H7 (cell line): ENCODE data around the gene PSMB1. TPM values are rescaled to one million over a fixed set of nuclear protein-coding genes. Genes with fewer than 3 reads are reported as not detected.

Experiments
- DNase-seq: peaks from one replicate; pipeline ENCODE4 v3.0.0; 2012
- H3K27me3 ChIP-seq: 2 replicates; pipeline ENCODE4 v1.6.0; 2011; ENCODE audit warnings: mild to moderate bottlenecking, low read length; ENCODE audit not compliant: control insufficient read depth, insufficient read depth
- H3K36me3 ChIP-seq: replicated peaks from 2 replicates; pipeline ENCODE4 v1.5.1; 2011; ENCODE audit warnings: low read length; ENCODE audit not compliant: control insufficient read depth, insufficient read depth
- H3K4me3 ChIP-seq: 2 replicates; pipeline ENCODE4 v1.5.1; 2011; ENCODE audit warnings: low read depth, mild to moderate bottlenecking, control low read depth, low read length, moderate library complexity; ENCODE audit not compliant: insufficient read depth
- total RNA-seq: library from RNA; depleted of rRNA; stranded (reverse); fragments of >200 nt; shearing (Covaris generic); gene quantifications from 2 replicates; pipeline ENCODE4 v1.2.3, GENCODE V29; 2014; rRNA removed

PSMB1 gene
- 437 and 450 TPM in 2 replicates for total RNA-seq

- Histone ChIP-seq H3K36me3 (peaks cover 7% of the 10 kb centered on the region), H3K4me3 (peak within 1 kb of the TSS; percentile 85), H3K27me3 (no peaks in the 10 kb centered on the region)
- DNase-seq = peak; percentile 76
These were observed at the start of gene PSMB1 for GRCh38 chr6:170552765-170553533. Gene PSMB1, minus strand, starts transcription at chr6:170553307. Its CDS starts 65 bp downstream, at chr6:170553242.

- Histone ChIP-seq H3K4me3 (no peak overlapping the region), H3K36me3 (no peaks in the 10 kb centered on the region), H3K27me3 (no peaks in the 10 kb centered on the region)
- DNase-seq = no peak
These were observed 44.2 kb upstream of the PSMB1 start for GRCh38 chr6:170597278-170597677.

GRCh38 chr6:170596426-170596825 is 43.3 kb upstream of the PSMB1 start:
- DNase-seq = no peak
- Histone ChIP-seq H3K4me3 (no peak overlapping the region), H3K27me3 (no peaks in the 10 kb centered on the region), H3K36me3 (no peaks in the 10 kb centered on the region)

- H3K27me3 ChIP-seq = no peaks in the 10 kb centered on the region
- no peaks in the 10 kb centered on the region for H3K36me3 ChIP-seq
- DNase-seq = no peak
- H3K4me3 ChIP-seq = no peak overlapping the region
These were observed 37.6 kb upstream of the PSMB1 start for GRCh38 chr6:170590725-170591124.

- Histone ChIP-seq H3K36me3 (peaks cover 15% of the 10 kb centered on the region), H3K4me3 (peak overlapping the region; percentile 94), H3K27me3 (no peaks in the 10 kb centered on the region)
- DNase-seq = peak; percentile 43
These were observed 31.9 kb upstream of the PSMB1 start for GRCh38 chr6:170584954-170585498.

- peaks cover 15% of the 10 kb centered on the region for H3K36me3 ChIP-seq
- DNase-seq = peak; percentile 94
- H3K27me3 ChIP-seq = no peaks in the 10 kb centered on the region
- peak within 1 kb of the TSS; percentile 94 for H3K4me3 ChIP-seq
These were observed 31.3 kb upstream of the PSMB1 start, which contains the start of gene PDCD2 for GRCh38 chr6:170584181-170584953. Gene PDCD2, minus strand, starts transcription at chr6:170584637. Its CDS starts 56 bp downstream, at chr6:170584581.

- peaks cover 15% of the 10 kb centered on the region for H3K36me3 ChIP-seq
- no peak for DNase-seq
- peak overlapping the region; percentile 94 for H3K4me3 ChIP-seq
- H3K27me3 ChIP-seq = no peaks in the 10 kb centered on the region
These were observed 30.7 kb upstream of the PSMB1 start for GRCh38 chr6:170583756-170584180.

- DNase-seq = no peak
- Histone ChIP-seq H3K27me3 (no peaks in the 10 kb centered on the region), H3K36me3 (peaks cover 19% of the 10 kb centered on the region)
These were observed 25.8 kb upstream of the PSMB1 start for GRCh38 chr6:170578909-170579308.

GRCh38 chr6:170575250-170575649 is 22.1 kb upstream of the PSMB1 start:
- peaks cover 8% of the 10 kb centered on the region for H3K36me3 ChIP-seq
- no peak overlapping the region for H3K4me3 ChIP-seq
- peak; percentile 22 for DNase-seq

More at GRCh38 chr6:170578909-170579308, 25.8 kb upstream of the PSMB1 start:
- no peak overlapping the region for H3K4me3 ChIP-seq

GRCh38 chr6:170572704-170573466 is 19.8 kb upstream of the PSMB1 start:
- Histone ChIP-seq H3K4me3 (no peak overlapping the region), H3K36me3 (peaks cover 13% of the 10 kb centered on the region), H3K27me3 (no peaks in the 10 kb centered on the region)
- DNase-seq = no peak

More at GRCh38 chr6:170575250-170575649, 22.1 kb upstream of the PSMB1 start:
- no peaks in the 10 kb centered on the region for H3K27me3 ChIP-seq

GRCh38 chr6:170564936-170565530 is 11.9 kb upstream of the PSMB1 start:
- Histone ChIP-seq H3K36me3 (peaks cover 20% of the 10 kb centered on the region), H3K4me3 (no peak overlapping the region), H3K27me3 (no peaks in the 10 kb centered on the region)
- DNase-seq = no peak

GRCh38 chr6:170561555-170561954 is 8.4 kb upstream of the PSMB1 start:
- DNase-seq = no peak
- Histone ChIP-seq H3K27me3 (no peaks in the 10 kb centered on the region), H3K36me3 (peaks cover 17% of the 10 kb centered on the region), H3K4me3 (no peak overlapping the region)

- no peak overlapping the region for H3K4me3 ChIP-seq
- DNase-seq = no peak
- H3K36me3 ChIP-seq = peaks cover 3% of the 10 kb centered on the region
- H3K27me3 ChIP-seq = no peaks in the 10 kb centered on the region
These were observed 2.2 kb upstream of the PSMB1 start for GRCh38 chr6:170555305-170555704.

- no peak for DNase-seq
- H3K4me3 ChIP-seq = peak overlapping the region; percentile 85
- peaks cover 4% of the 10 kb centered on the region; the same call in 1 of the 2 replicates for H3K36me3 ChIP-seq
- no peaks in the 10 kb centered on the region for H3K27me3 ChIP-seq
These were observed 1.7 kb upstream of the PSMB1 start for GRCh38 chr6:170554796-170555137.
